Caco-2 (cell line): ENCODE results near the gene ARHGAP42. TPM values are rescaled to one million over a fixed set of nuclear protein-coding genes. Genes with fewer than 3 reads are reported as not detected.

Experiments
- BruUV-seq: library from RNA; stranded (reverse); fragments of 400-500 nt; replicated peaks from 2 replicates; lab custom pipeline; 2021; lab: Mats Ljungman, UMichigan
- CTCF ChIA-PET: fragments of 300-600 bp; sonication (Branson Sonifier 250); formaldehyde crosslinking; loops from one replicate; lab custom pipeline; 2022; ENCODE audit warnings: antibody characterized with exemption; lab: Charles Lee
- POLR2A ChIA-PET: fragments of 300-600 bp; sonication (Branson Sonifier 250); formaldehyde crosslinking; loops from one replicate; lab custom pipeline; 2022; ENCODE audit warnings: antibody characterized with exemption; lab: Charles Lee
- DNase-seq, 2 experiments: peaks; one replicate each; pipeline versions ENCODE4 v3.0.0 to v3.0.0-alpha.2; 2020 to 2022
- H3K27me3 ChIP-seq: replicated peaks from 2 replicates; pipeline ENCODE4 v1.6.0; 2011; ENCODE audit warnings: low read length; ENCODE audit not compliant: control insufficient read depth, insufficient read depth
- H3K36me3 ChIP-seq: 2 replicates; pipeline ENCODE4 v1.5.1; 2011; ENCODE audit warnings: low read length; ENCODE audit not compliant: control insufficient read depth, insufficient read depth
- H3K4me1 ChIP-seq: fragments of 250-450 bp; sonication (Bioruptor Pico); 2 replicates; pipeline ENCODE4 v1.5.1; 2020; ENCODE audit warnings: mild to moderate bottlenecking
- H3K4me3 ChIP-seq: 2 replicates; pipeline ENCODE4 v1.5.1; 2011; ENCODE audit warnings: low read depth, mild to moderate bottlenecking, control low read depth, low read length
- H3K9me3 ChIP-seq: fragments of 250-450 bp; sonication (Bioruptor Pico); 2 replicates; pipeline ENCODE4 v1.5.1; 2020; ENCODE audit warnings: mild to moderate bottlenecking, moderate library complexity
- H3K27ac Mint-ChIP-seq: one replicate; pipeline ENCODE4 v1.8.0; 2022; ENCODE audit warnings: mixed read lengths; ENCODE audit not compliant: unreplicated experiment
- H3K27me3 Mint-ChIP-seq: one replicate; pipeline ENCODE4 v1.8.0; 2022; ENCODE audit warnings: mixed read lengths; ENCODE audit not compliant: insufficient read depth, unreplicated experiment
- H3K36me3 Mint-ChIP-seq: one replicate; pipeline ENCODE4 v1.8.0; 2022; ENCODE audit warnings: mild to moderate bottlenecking, mixed read lengths; ENCODE audit not compliant: insufficient read depth, unreplicated experiment
- H3K4me1 Mint-ChIP-seq: one replicate; pipeline ENCODE4 v1.8.0; 2022; ENCODE audit warnings: low read depth, mixed read lengths; ENCODE audit not compliant: unreplicated experiment
- H3K4me3 Mint-ChIP-seq: one replicate; pipeline ENCODE4 v1.8.0; 2022; ENCODE audit warnings: mild to moderate bottlenecking, moderate library complexity, mixed read lengths; ENCODE audit not compliant: unreplicated experiment
- H3K9me3 Mint-ChIP-seq: one replicate; pipeline ENCODE4 v1.8.0; 2022; ENCODE audit warnings: mixed read lengths; ENCODE audit not compliant: unreplicated experiment
- intact Hi-C: fragments of 100-400 bp; cut with micrococcal nuclease; formaldehyde crosslinking; loops from one replicate; pipeline ENCODE4 v1.10.0; 2022; ENCODE audit not compliant: unreplicated experiment
- total RNA-seq: library from RNA; stranded (reverse); gene quantifications from 2 replicates; pipeline ENCODE4 v1.2.3, GENCODE V29; 2022
- TF ChIP-seq, protein P1 (sequence below), 2 experiments: fragments of 200-600 bp in 1 of 2; IDR thresholded peaks; 1 replicate in 1 of 2; 2 replicates in 1 of 2; pipeline versions ENCODE4 v1.5.1 to v1.8.0; 2011 to 2022; ENCODE audit warnings: antibody characterized with exemption in 1 of 2, control low read depth in 1 of 2, inconsistent platforms in 1 of 2, low read depth in 1 of 2, low read length in 1 of 2, mild to moderate bottlenecking in 1 of 2, moderate library complexity in 1 of 2; ENCODE audit not compliant: insufficient read depth in 1 of 2, severe bottlenecking in 1 of 2, unreplicated experiment in 1 of 2

ARHGAP42 gene
- total RNA-seq, 1 experiment from 2014 or later, result 8.4 TPM

- no peaks in the 10 kb centered on the region for H3K36me3 ChIP-seq
- H3K9me3 Mint-ChIP-seq, result no peaks in the 10 kb centered on the region
- no TSS peak for BruUV-seq
- TF ChIP-seq, protein P1, sequence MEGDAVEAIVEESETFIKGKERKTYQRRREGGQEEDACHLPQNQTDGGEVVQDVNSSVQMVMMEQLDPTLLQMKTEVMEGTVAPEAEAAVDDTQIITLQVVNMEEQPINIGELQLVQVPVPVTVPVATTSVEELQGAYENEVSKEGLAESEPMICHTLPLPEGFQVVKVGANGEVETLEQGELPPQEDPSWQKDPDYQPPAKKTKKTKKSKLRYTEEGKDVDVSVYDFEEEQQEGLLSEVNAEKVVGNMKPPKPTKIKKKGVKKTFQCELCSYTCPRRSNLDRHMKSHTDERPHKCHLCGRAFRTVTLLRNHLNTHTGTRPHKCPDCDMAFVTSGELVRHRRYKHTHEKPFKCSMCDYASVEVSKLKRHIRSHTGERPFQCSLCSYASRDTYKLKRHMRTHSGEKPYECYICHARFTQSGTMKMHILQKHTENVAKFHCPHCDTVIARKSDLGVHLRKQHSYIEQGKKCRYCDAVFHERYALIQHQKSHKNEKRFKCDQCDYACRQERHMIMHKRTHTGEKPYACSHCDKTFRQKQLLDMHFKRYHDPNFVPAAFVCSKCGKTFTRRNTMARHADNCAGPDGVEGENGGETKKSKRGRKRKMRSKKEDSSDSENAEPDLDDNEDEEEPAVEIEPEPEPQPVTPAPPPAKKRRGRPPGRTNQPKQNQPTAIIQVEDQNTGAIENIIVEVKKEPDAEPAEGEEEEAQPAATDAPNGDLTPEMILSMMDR (IDR thresholded peaks at IDR 0.05; ENCODE audit: insufficient read depth in 1 of 2, low read depth in 1 of 2, low read length in 1 of 2, severe bottlenecking in 1 of 2, unreplicated experiment in 1 of 2), result no peak
- no peaks in the 10 kb centered on the region for H3K36me3 Mint-ChIP-seq
- H3K27ac Mint-ChIP-seq, result no peak overlapping the region
- H3K4me3 ChIP-seq, result no peak overlapping the region
- ChIA-PET POLR2A (no interaction called here), CTCF (interaction anchor here (0.6 kb wide), 1 partner anchor 46 kb away, joined by 3 read pairs; no protein-coding TSS in a partner anchor)
- intact Hi-C loops, result no loop called here
- no peak overlapping the region for H3K4me3 Mint-ChIP-seq
- H3K9me3 ChIP-seq, result no peaks in the 10 kb centered on the region
- H3K4me1 Mint-ChIP-seq, result peaks cover 7% of the 10 kb centered on the region
- no peaks in the 10 kb centered on the region for H3K27me3 ChIP-seq
- H3K4me1 ChIP-seq, result no peaks in the 10 kb centered on the region
- H3K27me3 Mint-ChIP-seq, result peaks cover 2% of the 10 kb centered on the region
- DNase-seq, result no peak
Observed at GRCh38 chr11:100638648-100639047, 48.4 kb upstream of the ARHGAP42 start.

DNA sequence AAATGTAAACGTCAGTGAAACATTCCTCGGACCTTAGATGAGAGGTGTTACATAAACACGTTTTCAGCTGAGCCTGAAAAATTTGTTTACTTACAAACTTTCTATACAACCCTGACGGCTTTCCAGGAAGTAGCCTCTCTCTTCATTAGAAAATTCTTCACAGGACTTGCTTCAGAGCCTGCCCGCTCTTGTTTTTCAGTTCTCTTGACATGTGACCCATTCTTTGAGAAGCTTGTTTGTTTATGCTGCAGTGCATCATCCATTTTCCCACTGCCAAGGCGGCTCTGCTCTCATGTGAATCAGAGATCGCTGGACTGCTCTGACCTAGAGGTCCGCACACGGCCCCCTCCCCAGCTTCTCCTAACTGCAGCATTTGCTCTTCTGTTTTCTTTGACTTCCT, 47.9 kb upstream of the ARHGAP42 start:
- Mint-ChIP-seq H3K4me3 (no peak overlapping the region), H3K9me3 (no peaks in the 10 kb centered on the region), H3K4me1 (peaks cover 7% of the 10 kb centered on the region), H3K27ac (no peak overlapping the region), H3K36me3 (no peaks in the 10 kb centered on the region), H3K27me3 (peaks cover 2% of the 10 kb centered on the region)
- Histone ChIP-seq H3K36me3 (no peaks in the 10 kb centered on the region), H3K4me1 (no peaks in the 10 kb centered on the region), H3K4me3 (no peak overlapping the region), H3K9me3 (no peaks in the 10 kb centered on the region), H3K27me3 (no peaks in the 10 kb centered on the region)
- DNase-seq, result no peak
- ChIA-PET CTCF (interaction anchor here (0.6 kb wide), 1 partner anchor 45 kb away, joined by 3 read pairs; no protein-coding TSS in a partner anchor), POLR2A (interaction anchor here (0.6 kb wide), 1 partner anchor 117 kb away, joined by 5 read pairs; no protein-coding TSS in a partner anchor)
- intact Hi-C loops, result no loop called here
- TF ChIP-seq, protein P1 (IDR thresholded peaks at IDR 0.05; ENCODE audit: insufficient read depth in 1 of 2, low read depth in 1 of 2, low read length in 1 of 2, severe bottlenecking in 1 of 2, unreplicated experiment in 1 of 2), result no peak
- no TSS peak for BruUV-seq

DNA sequence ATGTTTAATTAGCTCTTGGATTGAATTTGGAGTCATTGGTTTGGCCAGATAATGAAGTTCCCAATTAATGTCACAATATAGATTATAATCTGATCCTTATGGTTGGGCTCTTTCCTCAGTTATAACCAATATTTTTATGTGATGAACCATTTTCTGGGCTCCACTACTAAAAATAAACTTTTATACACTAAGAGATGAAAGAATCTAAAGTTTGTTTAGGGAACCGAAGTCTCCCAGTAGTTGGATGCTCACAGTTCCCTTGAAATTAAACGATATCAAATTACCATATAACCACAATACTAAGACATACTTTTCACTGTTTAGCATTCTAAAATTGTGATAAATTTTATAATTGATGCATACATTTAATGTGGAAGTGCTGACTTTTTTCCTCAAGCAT, 47.0 kb upstream of the ARHGAP42 start:
- POLR2A ChIA-PET, result no interaction called here
- H3K4me1 ChIP-seq, result no peaks in the 10 kb centered on the region
- no peak overlapping the region for H3K4me3 Mint-ChIP-seq
- TF ChIP-seq, protein P1 (IDR thresholded peaks at IDR 0.05; ENCODE audit: insufficient read depth in 1 of 2, low read depth in 1 of 2, low read length in 1 of 2, severe bottlenecking in 1 of 2, unreplicated experiment in 1 of 2), result no peak
- intact Hi-C loops, result no loop called here
- no peaks in the 10 kb centered on the region for H3K9me3 ChIP-seq
- H3K4me3 ChIP-seq, result no peak overlapping the region
- H3K36me3 Mint-ChIP-seq, result no peaks in the 10 kb centered on the region
- no peaks in the 10 kb centered on the region for H3K36me3 ChIP-seq
- DNase-seq, result no peak
- H3K9me3 Mint-ChIP-seq, result no peaks in the 10 kb centered on the region
- peaks cover 7% of the 10 kb centered on the region for H3K4me1 Mint-ChIP-seq
- CTCF ChIA-PET, result no interaction called here
- BruUV-seq, result no TSS peak
- H3K27ac Mint-ChIP-seq, result no peak overlapping the region
- no peaks in the 10 kb centered on the region for H3K27me3 ChIP-seq
- H3K27me3 Mint-ChIP-seq, result peaks cover 6% of the 10 kb centered on the region
